ENCODE results near the gene HPGD.
A peak's percentile ranks its signal among the peaks of the same experiment; 100 is the strongest.
"Not testable (repeated sequence)": the region's sequence is repeated elsewhere in the genome, so short reads cannot be mapped to it uniquely, and the experiment has no call there.

Gene HPGD

GRCh38 chr4:174523025-174523693 lies 871 bp upstream of the HPGD start:
- no peak for DNase-seq

- peak; percentile 50 for DNase-seq
Measured at GRCh38 chr4:174521800-174522182, 497 bp downstream of the HPGD start.

DNA sequence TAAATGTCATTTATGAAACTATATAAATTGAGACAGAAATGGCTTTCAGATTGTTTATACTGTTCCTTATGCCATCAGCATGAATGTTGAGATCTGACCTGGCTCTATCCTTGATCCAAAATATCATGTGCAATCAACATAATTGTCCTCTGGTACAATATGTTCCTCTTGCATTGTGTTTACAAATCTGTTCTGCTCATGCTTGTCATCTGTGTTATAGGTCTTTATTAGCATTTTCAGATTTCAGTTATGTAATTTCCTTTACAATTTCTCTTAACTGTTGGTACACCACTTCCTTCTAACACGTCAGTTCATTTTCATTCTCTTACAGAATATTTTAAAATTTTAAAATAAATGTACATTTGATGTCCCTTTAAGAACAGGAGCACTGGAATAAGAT lies 1.6 kb downstream of the HPGD start:
- DNase-seq: no peak

DNA sequence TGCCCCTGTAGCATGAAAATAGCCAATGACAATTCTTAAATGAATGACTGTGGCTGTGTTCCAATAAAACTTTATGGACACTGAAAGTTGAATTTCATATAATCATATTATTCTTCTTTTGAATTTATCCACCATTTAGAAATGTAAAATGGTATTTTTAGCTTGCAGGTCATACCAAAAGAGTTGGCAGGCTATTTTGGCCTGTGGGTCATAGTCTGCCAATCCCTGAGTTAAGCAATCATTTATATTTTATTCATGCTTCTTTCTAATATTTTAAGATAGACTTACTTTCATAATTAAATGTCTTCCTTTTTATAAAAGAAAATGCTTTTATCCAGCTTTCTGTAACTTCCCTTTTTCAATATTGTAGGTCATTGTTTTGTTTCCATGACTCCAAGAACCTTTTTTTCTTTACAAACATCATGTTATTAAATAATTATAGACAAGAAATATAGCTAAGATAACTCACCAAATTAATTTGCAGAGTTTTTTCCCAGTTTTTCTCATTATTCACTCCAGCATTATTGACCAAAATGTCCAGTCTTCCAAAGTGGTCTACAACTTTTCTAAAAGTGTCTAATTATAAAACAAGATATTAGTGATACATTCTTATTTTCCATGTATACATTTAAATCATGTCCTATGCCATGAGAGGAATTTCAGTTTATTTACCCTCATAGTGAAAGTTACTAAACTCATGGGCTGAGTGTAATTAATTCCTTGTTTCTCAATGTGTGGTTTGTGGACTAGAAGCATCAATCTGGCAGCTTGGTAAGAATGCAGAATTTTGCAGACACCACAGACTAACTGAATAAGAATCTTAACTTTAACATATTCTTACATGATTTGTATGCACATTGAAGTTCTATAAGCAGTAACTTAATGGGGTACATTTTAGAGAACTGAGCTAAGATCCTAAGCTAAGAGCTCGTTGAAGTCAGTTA lies 4.5 kb downstream of the HPGD start:
- no peak for DNase-seq

DNA sequence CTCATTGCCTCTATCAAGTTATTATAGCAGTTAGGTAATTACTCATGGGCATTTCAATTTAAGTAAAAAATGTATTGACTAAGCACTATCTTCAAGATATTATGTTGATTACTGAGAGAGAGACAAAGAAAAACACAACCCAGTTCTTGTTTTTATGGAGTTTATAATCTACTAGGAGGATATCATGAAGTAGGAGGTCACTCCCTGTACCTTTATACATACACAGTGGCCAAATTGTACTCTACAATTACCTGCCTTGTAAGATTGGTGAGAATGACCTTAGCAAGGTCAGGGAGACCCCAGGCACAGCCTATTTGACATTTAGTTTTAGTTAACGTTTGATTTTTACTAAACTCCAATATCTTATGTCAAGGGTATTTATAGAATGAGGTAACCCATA lies 5.5 kb downstream of the HPGD start:
- DNase-seq: no peak

DNA sequence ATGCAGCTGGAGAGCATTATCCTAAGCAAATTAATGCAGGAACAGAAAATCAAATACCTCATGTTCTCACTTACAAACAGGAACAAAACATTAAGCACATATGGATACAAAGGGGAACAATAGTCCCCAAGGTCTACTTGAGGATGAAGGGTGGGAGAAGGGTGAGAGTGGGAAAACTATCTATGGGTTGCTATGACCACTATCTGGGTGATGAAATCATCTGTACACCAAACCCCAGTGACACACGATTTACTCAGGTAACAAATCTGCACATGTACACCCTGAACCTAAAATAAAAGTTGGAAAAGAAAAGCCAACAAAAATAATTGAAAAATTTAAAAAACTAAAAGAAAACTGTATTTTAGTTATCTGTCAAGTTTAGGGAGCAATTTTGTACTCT lies 5.9 kb downstream of the HPGD start:
- no peak for DNase-seq

- DNase-seq: no peak
Measured at GRCh38 chr4:174512745-174513144, 9.5 kb downstream of the HPGD start.

DNA sequence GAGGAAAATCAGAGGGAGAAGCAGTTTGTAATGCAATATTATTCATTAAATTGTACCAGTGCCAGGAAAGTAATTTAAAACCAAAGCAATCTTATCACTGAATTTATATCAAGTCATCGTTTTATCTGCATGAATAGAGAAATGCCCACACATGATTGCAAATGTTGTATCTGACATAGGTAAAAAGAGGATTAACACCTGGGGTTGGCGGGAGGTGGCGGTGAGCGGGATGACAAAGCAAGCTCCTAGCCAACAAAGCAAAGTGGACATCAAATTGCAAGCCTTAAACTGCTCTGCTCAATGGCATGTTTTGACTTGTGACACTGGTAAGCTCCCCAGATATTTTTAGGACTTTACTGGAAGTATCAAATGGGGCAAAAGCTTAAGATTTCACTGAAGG lies 16.4 kb downstream of the HPGD start:
- no peak for DNase-seq

GRCh38 chr4:174505007-174505406 lies 17.3 kb downstream of the HPGD start:
- no peak for DNase-seq

GRCh38 chr4:174503079-174503715 lies 19.1 kb downstream of the HPGD start:
- no peak for DNase-seq

- DNase-seq: peak; percentile 72
Measured at GRCh38 chr4:174496631-174497432, 25.5 kb downstream of the HPGD start.

DNA sequence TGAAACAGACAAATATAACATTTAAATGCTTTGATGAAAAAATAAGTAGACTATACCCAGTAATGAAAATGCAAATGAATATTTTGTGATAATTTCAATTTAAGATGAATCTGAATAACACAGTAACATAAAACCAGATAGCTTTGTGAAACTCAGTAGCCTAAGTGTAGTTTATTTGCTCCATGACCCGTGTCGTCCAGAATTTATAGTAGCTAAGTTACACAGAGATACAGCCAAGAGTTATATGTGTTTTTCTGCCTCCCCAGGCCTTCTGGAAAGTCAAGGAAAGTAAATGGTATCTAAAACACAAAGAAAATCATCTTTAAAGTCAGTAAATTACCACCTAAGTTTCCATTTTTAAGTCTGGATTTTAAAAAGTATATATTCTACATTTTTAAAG lies 26.7 kb downstream of the HPGD start:
- no peak for DNase-seq

DNA sequence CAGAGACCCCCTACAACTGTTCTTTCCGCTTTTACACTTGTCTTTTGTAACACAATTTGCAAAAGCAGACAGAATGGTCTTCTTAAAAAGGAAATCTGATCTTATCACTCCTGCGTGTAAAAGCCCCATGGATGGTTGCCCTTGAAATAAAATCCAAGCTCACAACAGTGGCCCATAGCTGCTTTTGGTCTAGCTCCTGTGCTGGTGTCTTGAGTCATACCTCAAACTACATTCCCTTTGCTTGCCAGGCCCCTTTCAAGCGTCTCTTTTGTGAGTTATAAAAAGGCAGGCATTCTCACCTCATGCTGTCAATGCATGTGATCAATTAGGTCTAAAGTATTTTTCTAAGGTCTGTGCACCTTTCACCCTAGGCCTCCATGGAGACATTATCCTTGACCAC lies 27.6 kb downstream of the HPGD start:
- DNase-seq: no peak

DNA sequence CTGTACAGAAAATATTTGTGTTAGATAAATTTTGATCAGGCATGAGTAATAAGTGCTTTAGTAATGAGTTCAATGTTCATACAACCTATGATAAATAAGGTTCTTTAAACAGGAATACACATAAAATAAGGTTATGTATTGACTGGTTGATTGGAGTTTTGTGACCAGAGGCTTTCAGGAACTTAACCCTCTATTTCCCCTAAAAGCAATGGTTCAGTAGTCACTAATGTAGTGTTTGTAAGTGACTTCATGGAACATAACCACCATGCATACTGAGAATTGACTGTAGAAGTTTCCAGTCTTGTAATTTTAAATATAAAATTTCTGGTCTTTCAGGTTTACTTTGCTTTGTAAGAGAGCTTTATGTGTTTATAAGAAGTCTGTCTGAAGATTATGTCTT lies 28.1 kb downstream of the HPGD start:
- no peak for DNase-seq

DNA sequence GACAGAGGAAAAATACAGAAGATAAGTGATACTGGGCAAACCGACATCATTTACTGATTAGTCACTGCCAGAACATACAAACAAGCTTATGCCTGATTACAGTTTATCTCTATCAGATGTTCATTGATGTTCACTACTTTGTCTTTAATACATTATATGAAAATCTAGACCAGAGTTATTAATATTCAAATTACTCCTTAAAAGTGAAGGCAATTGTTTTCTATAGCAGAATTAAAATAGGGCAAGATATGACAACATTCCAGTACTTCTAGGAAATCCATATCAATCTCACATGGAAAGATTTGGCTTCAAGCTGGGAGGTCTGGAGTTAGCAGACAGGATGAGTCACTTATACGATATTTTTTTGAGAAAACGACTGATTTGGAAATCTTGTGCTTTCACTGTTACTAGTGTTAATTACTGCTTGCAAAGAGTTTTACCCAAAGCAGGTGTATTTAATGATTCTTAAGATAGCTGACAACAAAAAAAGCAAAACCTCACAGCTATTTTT lies 31.8 kb downstream of the HPGD start:
- DNase-seq: no peak

DNA sequence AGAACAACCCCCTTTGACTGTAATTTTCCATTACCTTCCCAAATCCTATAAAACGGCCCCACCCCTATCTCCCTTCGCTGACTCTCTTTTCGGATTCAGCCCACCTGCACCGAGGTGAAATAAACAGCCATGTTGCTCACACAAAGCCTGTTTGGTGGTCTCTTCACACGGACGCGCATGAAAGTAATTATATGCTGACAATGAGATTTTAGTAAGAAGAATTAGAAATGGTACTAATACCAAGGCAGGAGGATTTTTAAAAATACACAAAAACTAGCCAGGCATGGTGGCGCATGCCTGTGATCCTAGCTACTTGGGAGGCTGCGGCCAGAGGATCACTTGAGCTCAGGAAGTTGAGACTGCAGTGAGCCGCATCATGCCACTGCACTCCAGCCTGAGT lies 33.9 kb downstream of the HPGD start:
- not testable (repeated sequence) for DNase-seq

- DNase-seq: no peak
Measured at GRCh38 chr4:174485025-174485424, 37.3 kb downstream of the HPGD start.

- DNase-seq: no peak
Measured at GRCh38 chr4:174483792-174484191, 38.5 kb downstream of the HPGD start.

DNA sequence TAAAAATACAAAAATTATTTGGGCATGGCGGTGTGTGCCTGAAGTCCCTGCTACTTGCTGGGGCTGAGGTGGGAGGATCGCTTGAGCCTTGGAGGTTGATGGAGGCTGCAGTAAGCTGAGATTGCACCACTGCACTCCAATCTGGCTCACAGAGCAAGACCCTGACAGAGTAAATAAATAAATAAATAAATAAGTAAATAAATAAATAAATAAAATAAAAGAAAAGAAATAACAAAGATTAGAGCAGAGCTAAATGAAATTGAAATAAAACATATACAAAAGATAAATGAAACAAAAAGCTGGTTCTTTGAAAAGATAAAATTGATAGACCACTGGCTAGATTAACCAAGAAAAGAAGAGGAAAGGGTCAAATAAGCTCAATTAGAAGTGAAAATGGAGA lies 43.1 kb downstream of the HPGD start:
- no peak for DNase-seq

DNA sequence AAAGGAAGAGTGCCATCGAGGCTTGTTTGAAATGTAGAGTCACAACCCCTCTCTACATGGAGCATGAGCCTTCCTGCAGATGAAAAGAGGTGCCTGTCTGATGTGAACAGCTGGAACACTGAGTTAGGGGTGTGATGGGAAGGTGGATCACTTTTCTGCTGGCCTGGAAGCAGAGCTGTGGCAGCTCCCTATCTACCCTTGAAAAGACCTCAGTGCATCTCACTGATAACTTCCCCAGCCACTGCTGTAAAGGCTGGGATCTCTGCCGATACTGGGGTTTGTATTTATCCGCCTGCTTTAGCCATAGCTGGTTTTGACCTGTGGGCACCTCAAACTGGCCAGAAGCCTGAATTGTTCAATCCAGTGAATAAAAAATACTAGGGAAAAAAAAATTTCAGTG lies 46.8 kb downstream of the HPGD start:
- DNase-seq: no peak

GRCh38 chr4:174474457-174475075 lies 47.7 kb downstream of the HPGD start:
- no peak for DNase-seq

- DNase-seq: no peak
Measured at GRCh38 chr4:174467107-174467506, 55.2 kb downstream of the HPGD start.

Data from COR-L47 (cell line).